ENCODE data around the gene GJB3. TPM values are rescaled to one million over a fixed set of nuclear protein-coding genes. Genes with fewer than 3 reads are reported as not detected.

GJB3 gene
- total RNA-seq, 3 donors from 2014 or later (not counting 1 experiment from before 2014, with no cell fraction given): not detected

DNA sequence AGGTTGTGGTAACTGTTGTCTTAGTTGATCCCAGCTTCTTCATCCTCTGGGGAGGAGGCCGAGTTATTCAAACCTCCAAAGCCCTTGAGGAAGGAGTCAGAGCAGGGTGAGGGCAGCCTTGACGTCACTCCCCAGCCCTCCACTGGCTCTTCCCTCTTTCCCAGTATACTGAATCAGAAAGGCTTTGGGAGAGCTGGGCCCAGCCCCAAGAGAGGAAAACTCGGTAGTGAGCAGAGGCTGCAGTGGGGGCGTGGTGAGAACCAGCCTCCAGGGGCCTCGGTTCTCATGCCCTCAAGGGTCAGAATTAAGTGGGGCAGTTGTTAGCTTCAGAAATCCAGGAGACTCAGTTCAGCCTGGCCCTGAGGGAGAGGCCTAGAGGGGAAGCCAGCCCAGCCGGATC, 10.0 kb downstream of the GJB3 start:
- DNase-seq (no peak), ATAC-seq (no peak)
- no peaks in the 10 kb centered on the region for H3K9me3 ChIP-seq (ENCODE audit: control insufficient read depth, insufficient read depth, low read length)
- H3K27ac ChIP-seq (ENCODE audit: low read length): no peak overlapping the region
- TF ChIP-seq, protein P1, sequence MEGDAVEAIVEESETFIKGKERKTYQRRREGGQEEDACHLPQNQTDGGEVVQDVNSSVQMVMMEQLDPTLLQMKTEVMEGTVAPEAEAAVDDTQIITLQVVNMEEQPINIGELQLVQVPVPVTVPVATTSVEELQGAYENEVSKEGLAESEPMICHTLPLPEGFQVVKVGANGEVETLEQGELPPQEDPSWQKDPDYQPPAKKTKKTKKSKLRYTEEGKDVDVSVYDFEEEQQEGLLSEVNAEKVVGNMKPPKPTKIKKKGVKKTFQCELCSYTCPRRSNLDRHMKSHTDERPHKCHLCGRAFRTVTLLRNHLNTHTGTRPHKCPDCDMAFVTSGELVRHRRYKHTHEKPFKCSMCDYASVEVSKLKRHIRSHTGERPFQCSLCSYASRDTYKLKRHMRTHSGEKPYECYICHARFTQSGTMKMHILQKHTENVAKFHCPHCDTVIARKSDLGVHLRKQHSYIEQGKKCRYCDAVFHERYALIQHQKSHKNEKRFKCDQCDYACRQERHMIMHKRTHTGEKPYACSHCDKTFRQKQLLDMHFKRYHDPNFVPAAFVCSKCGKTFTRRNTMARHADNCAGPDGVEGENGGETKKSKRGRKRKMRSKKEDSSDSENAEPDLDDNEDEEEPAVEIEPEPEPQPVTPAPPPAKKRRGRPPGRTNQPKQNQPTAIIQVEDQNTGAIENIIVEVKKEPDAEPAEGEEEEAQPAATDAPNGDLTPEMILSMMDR (IDR thresholded peaks at IDR 0.05): no peak
- no peak overlapping the region for H3K4me3 ChIP-seq (ENCODE audit: low read length)
- Mint-ChIP-seq H3K4me1 (peaks cover 5 to 13% of the 10 kb centered on the region in 2 donors), H3K9me3 (no peaks in the 10 kb centered on the region), H3K36me3 (no peaks in the 10 kb centered on the region), H3K27ac (no peak overlapping the region), H3K4me3 (no peak overlapping the region), H3K27me3 (ENCODE audit: low read depth in 2 of 2) (peaks cover 13 to 17% of the 10 kb centered on the region in 2 donors)
- H3K36me3 ChIP-seq (ENCODE audit: control insufficient read depth, insufficient read depth, low read length): no peaks in the 10 kb centered on the region
- WGBS (ENCODE audit: insufficient coverage): 80% methylated on average over 6 of the region's 6 CpGs
- peaks cover 9% of the 10 kb centered on the region for H3K4me1 ChIP-seq (ENCODE audit: control insufficient read depth, insufficient read depth, low read length)
- H3K27me3 ChIP-seq (ENCODE audit: control insufficient read depth, insufficient read depth, low read length): peaks cover 3% of the 10 kb centered on the region
- intact Hi-C loops (cut with micrococcal nuclease): no loop called here

DNA sequence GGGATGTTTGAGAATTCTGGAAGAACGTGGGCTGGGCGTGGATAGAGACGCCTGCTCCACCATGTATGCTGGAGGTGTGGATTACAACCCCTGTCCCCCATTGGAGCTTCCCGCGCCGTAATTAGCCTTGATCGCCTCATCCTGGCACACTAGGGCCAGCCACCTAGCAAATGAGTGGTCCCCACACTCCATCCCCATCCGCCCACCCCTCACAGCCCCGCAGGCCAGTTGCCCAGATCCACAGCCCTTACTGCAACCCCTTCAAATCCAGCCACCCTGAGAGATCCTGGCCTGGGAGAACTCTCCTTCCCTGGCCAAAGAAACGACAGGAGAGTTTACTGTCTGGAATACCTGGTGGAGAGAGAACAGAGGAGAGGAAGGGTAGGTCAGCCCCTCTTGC, 11.4 kb downstream of the GJB3 start:
- H3K36me3 ChIP-seq (ENCODE audit: control insufficient read depth, insufficient read depth, low read length): no peaks in the 10 kb centered on the region
- H3K4me3 Mint-ChIP-seq: no peak overlapping the region
- WGBS (ENCODE audit: insufficient coverage): 70% methylated on average over 9 of the region's 10 CpGs
- H3K27ac ChIP-seq (ENCODE audit: low read length): no peak overlapping the region
- H3K4me1 Mint-ChIP-seq: peaks cover 5 to 7% of the 10 kb centered on the region in 2 donors
- no peaks in the 10 kb centered on the region for H3K9me3 Mint-ChIP-seq
- no peaks in the 10 kb centered on the region for H3K36me3 Mint-ChIP-seq
- peaks cover 5% of the 10 kb centered on the region for H3K4me1 ChIP-seq (ENCODE audit: control insufficient read depth, insufficient read depth, low read length)
- TF ChIP-seq, protein P1 (IDR thresholded peaks at IDR 0.05): no peak
- H3K27me3 ChIP-seq (ENCODE audit: control insufficient read depth, insufficient read depth, low read length): peaks cover 3% of the 10 kb centered on the region
- DNase-seq (no peak), ATAC-seq (peak in 1 of 3 donors; percentile 8)
- peaks cover 13 to 14% of the 10 kb centered on the region in 2 donors for H3K27me3 Mint-ChIP-seq (ENCODE audit: low read depth in 2 of 2)
- no peak overlapping the region for H3K4me3 ChIP-seq (ENCODE audit: low read length)
- no peak overlapping the region for H3K27ac Mint-ChIP-seq
- intact Hi-C loops (cut with micrococcal nuclease): no loop called here
- no peaks in the 10 kb centered on the region for H3K9me3 ChIP-seq (ENCODE audit: control insufficient read depth, insufficient read depth, low read length)

DNA sequence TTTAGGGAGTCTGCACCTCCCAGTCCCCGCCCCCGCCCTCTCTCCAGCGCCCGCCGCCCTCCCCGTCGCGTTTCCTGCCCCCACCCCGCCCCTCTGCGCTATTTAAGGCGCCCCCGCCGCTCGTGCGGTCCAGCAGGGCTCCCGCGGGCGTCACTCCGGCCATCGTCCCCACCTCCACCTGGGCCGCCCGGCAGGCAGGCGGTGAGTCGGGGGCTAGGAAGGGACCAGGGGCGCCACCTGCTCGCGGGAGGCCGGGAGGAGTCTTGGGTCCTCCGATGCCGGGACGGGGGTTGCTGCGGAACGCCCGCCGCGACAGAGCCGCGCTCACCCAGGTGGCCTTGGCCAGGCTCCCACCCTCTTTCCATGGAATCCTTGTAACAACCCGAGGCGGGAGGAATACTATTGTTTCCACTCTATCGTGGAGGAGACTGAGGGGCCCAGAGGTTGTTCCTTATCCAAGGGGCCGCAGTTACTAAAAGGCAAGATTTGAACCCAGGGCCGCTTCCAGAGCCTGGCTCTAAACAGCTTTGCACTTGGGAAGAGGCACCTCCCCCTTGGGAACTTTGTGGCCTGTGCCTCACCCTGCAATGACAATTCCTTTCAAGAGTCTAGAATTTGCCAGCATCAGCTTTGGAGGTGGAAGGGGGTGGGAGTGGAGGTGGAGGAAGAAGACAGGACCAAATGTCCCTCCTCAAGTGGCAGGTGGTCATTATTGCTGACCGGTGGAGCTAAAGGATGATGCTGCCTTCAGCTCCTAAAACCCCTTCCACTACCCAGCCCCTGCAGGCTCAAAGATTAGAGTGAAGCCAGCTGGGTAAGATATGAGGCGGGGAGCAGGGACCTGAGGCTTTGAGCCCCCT, 12.1 kb downstream of the GJB3 start, which contains the start of gene GJA4:
TSS of gene GJA4 (plus strand) at position 132 of the 860 bp plus-strand sequence. CDS start 1,215 bp downstream, outside the sequence.
- Mint-ChIP-seq H3K27ac (no peak within 1 kb of the TSS), H3K36me3 (no peaks in the 10 kb centered on the region), H3K4me3 (no peak within 1 kb of the TSS), H3K9me3 (no peaks in the 10 kb centered on the region), H3K4me1 (peaks cover 5 to 7% of the 10 kb centered on the region in 2 donors), H3K27me3 (ENCODE audit: low read depth in 2 of 2) (peaks cover 13 to 14% of the 10 kb centered on the region in 2 donors)
- TF ChIP-seq, protein P1 (IDR thresholded peaks at IDR 0.05): no peak
- peak in 2 of 3 donors; percentile 49 to 51 for ATAC-seq
- Histone ChIP-seq H3K27me3 (ENCODE audit: control insufficient read depth, insufficient read depth, low read length) (peaks cover 3% of the 10 kb centered on the region), H3K4me1 (ENCODE audit: control insufficient read depth, insufficient read depth, low read length) (peaks cover 5% of the 10 kb centered on the region), H3K27ac (ENCODE audit: low read length) (no peak within 1 kb of the TSS), H3K9me3 (ENCODE audit: control insufficient read depth, insufficient read depth, low read length) (no peaks in the 10 kb centered on the region), H3K36me3 (ENCODE audit: control insufficient read depth, insufficient read depth, low read length) (no peaks in the 10 kb centered on the region), H3K4me3 (ENCODE audit: low read length) (no peak within 1 kb of the TSS)
- intact Hi-C loops (cut with micrococcal nuclease): no loop called here
- 14% methylated on average over 40 of the region's 45 CpGs for WGBS (ENCODE audit: insufficient coverage)
- no peak for DNase-seq
